Activated T-helper 1 cell treated with anti-CD3 and anti-CD28 coated beads, Interleukin-12 subunit alpha, Interleukin-12 subunit beta, Interleukin-2, Interleukin-4 antibody, amounts not matched to agents 30 ng/mL and 10 ng/mL and 1 ng/mL, durations not matched to agents 14 hours and 24 hours and 36 hours (primary cell): ENCODE data around the gene CD2BP2. TPM values are rescaled to one million over a fixed set of nuclear protein-coding genes. Genes with fewer than 3 reads are reported as not detected.

Source experiments
- DNase-seq: peaks from one replicate; pipeline ENCODE4 v3.0.0; 2021; ENCODE audit warnings: low spot score
- H3K27ac Mint-ChIP-seq: one replicate; pipeline ENCODE4 v1.8.0; 2021; ENCODE audit warnings: mild to moderate bottlenecking, mixed read lengths
- H3K27me3 Mint-ChIP-seq: one replicate; pipeline ENCODE4 v1.8.0; 2022; ENCODE audit warnings: mild to moderate bottlenecking, moderate library complexity, mixed read lengths; ENCODE audit not compliant: insufficient read depth
- H3K36me3 Mint-ChIP-seq: one replicate; pipeline ENCODE4 v1.8.0; 2021; ENCODE audit warnings: low read depth, mixed read lengths
- H3K4me1 Mint-ChIP-seq: one replicate; pipeline ENCODE4 v1.8.0; 2021; ENCODE audit warnings: low read depth, mixed read lengths
- H3K4me3 Mint-ChIP-seq: one replicate; pipeline ENCODE4 v1.8.0; 2021; ENCODE audit warnings: mild to moderate bottlenecking, moderate library complexity, mixed read lengths
- H3K9me3 Mint-ChIP-seq: one replicate; pipeline ENCODE4 v1.8.0; 2021; ENCODE audit warnings: mixed read lengths
- intact Hi-C: fragments of 100-400 bp; cut with micrococcal nuclease; formaldehyde crosslinking; loops from one replicate; pipeline ENCODE4 v1.15.1; 2024
- total RNA-seq: library from RNA; stranded (reverse); gene quantifications from 2 replicates; pipeline ENCODE4 v1.2.3, GENCODE V29; 2022

The CD2BP2 gene
- total RNA-seq, 1 donor from 2014 or later = 100 TPM

- no peak for DNase-seq
- intact Hi-C loops = loop anchor here (5.0 to 10.0 kb wide), 2 partner anchors 381 to 569 kb away; partner anchors contain the start of genes HIRIP3, INO80E and MAZ
- Mint-ChIP-seq H3K27ac (no peak overlapping the region), H3K36me3 (peaks cover 17% of the 10 kb centered on the region), H3K4me1 (peaks cover 47% of the 10 kb centered on the region), H3K4me3 (no peak overlapping the region), H3K9me3 (no peaks in the 10 kb centered on the region), H3K27me3 (peaks cover 2% of the 10 kb centered on the region)
These were observed 20.8 kb upstream of the CD2BP2 start for GRCh38 chr16:30375864-30376263.

- H3K27me3 Mint-ChIP-seq = peaks cover 2% of the 10 kb centered on the region
- H3K4me1 Mint-ChIP-seq = peaks cover 33% of the 10 kb centered on the region
- H3K27ac Mint-ChIP-seq = no peak within 1 kb of the TSS
- H3K36me3 Mint-ChIP-seq = peaks cover 9% of the 10 kb centered on the region
- DNase-seq = no peak
- intact Hi-C loops = loop anchor here (10.0 kb wide), 1 partner anchor 380 kb away; the partner anchor contains the start of genes HIRIP3 and INO80E
- no peaks in the 10 kb centered on the region for H3K9me3 Mint-ChIP-seq
- H3K4me3 Mint-ChIP-seq = peak within 1 kb of the TSS; percentile 30
These were observed 19.4 kb upstream of the CD2BP2 start, which contains the start of gene MYL11 for GRCh38 chr16:30374538-30374937. MYL11 (plus strand) TSS chr16:30374802; CDS start chr16:30374858, 56 bp downstream.

- intact Hi-C loops = loop anchor here (10.0 kb wide), 1 partner anchor 378 kb away; the partner anchor contains the start of genes HIRIP3 and INO80E
- no peaks in the 10 kb centered on the region for H3K9me3 Mint-ChIP-seq
- no peak overlapping the region for H3K4me3 Mint-ChIP-seq
- no peak overlapping the region for H3K27ac Mint-ChIP-seq
- H3K4me1 Mint-ChIP-seq = peaks cover 33% of the 10 kb centered on the region
- H3K27me3 Mint-ChIP-seq = peaks cover 2% of the 10 kb centered on the region
- peaks cover 3% of the 10 kb centered on the region for H3K36me3 Mint-ChIP-seq
- no peak for DNase-seq
These were observed 17.6 kb upstream of the CD2BP2 start for GRCh38 chr16:30372725-30373124.

GRCh38 chr16:30372038-30372712 lies 17.1 kb upstream of the CD2BP2 start:
- peak overlapping the region; percentile 89 for H3K27ac Mint-ChIP-seq
- no peak for DNase-seq

GRCh38 chr16:30371248-30371816 lies 16.2 kb upstream of the CD2BP2 start:
- H3K36me3 Mint-ChIP-seq = peaks cover 12% of the 10 kb centered on the region
- no peaks in the 10 kb centered on the region for H3K9me3 Mint-ChIP-seq
- no peak for DNase-seq
- peaks cover 37% of the 10 kb centered on the region for H3K4me1 Mint-ChIP-seq
- H3K27me3 Mint-ChIP-seq = no peaks in the 10 kb centered on the region
- intact Hi-C loops = loop anchor here (1.0 to 10.0 kb wide), 4 partner anchors 37 to 552 kb away; partner anchors contain the start of genes FBXL19, HIRIP3, INO80E and PRR14
- H3K27ac Mint-ChIP-seq = peak overlapping the region; percentile 89
- H3K4me3 Mint-ChIP-seq = peak overlapping the region; percentile 81

More at GRCh38 chr16:30372038-30372712, 17.1 kb upstream of the CD2BP2 start:
- Mint-ChIP-seq H3K36me3 (peaks cover 6% of the 10 kb centered on the region), H3K9me3 (no peaks in the 10 kb centered on the region), H3K27me3 (peaks cover 1% of the 10 kb centered on the region), H3K4me1 (peaks cover 33% of the 10 kb centered on the region), H3K4me3 (peak overlapping the region; percentile 81)
- intact Hi-C loops = loop anchor here (10.0 kb wide), 1 partner anchor 377 kb away; the partner anchor contains the start of genes HIRIP3 and INO80E

- Mint-ChIP-seq H3K27me3 (no peaks in the 10 kb centered on the region), H3K27ac (peak within 1 kb of the TSS; percentile 89), H3K36me3 (peaks cover 14% of the 10 kb centered on the region), H3K4me1 (peaks cover 41% of the 10 kb centered on the region), H3K9me3 (no peaks in the 10 kb centered on the region), H3K4me3 (peak within 1 kb of the TSS; percentile 94)
- peak; percentile 99 for DNase-seq
- intact Hi-C loops = loop anchor here (1.0 to 10.0 kb wide), 11 partner anchors 8 to 553 kb away; partner anchors contain the start of genes CD2BP2, FBRS, FBXL19 and HIRIP3
These were observed 15.5 kb upstream of the CD2BP2 start, which contains the start of gene TBC1D10B for GRCh38 chr16:30370456-30371247. TBC1D10B (minus strand) TSS chr16:30370494; CDS start chr16:30370183, 311 bp downstream.

- intact Hi-C loops = loop anchor here (1.0 to 10.0 kb wide), 10 partner anchors 8 to 375 kb away; partner anchors contain the start of genes CD2BP2, FBRS, HIRIP3 and INO80E
- Mint-ChIP-seq H3K4me3 (peak overlapping the region; percentile 81), H3K27ac (no peak overlapping the region), H3K36me3 (peaks cover 20% of the 10 kb centered on the region), H3K27me3 (no peaks in the 10 kb centered on the region), H3K4me1 (peaks cover 47% of the 10 kb centered on the region), H3K9me3 (no peaks in the 10 kb centered on the region)
- DNase-seq = no peak
These were observed 14.9 kb upstream of the CD2BP2 start for GRCh38 chr16:30369938-30370455.

GRCh38 chr16:30369091-30369937 lies 14.2 kb upstream of the CD2BP2 start:
- Mint-ChIP-seq H3K36me3 (peaks cover 24% of the 10 kb centered on the region), H3K4me1 (peaks cover 52% of the 10 kb centered on the region), H3K9me3 (no peaks in the 10 kb centered on the region), H3K4me3 (peak overlapping the region; percentile 94), H3K27ac (peak overlapping the region; percentile 79), H3K27me3 (no peaks in the 10 kb centered on the region)
- intact Hi-C loops = no loop called here
- DNase-seq = no peak

GRCh38 chr16:30368792-30369090 lies 13.6 kb upstream of the CD2BP2 start:
- peak overlapping the region; percentile 79 for H3K27ac Mint-ChIP-seq
- H3K4me3 Mint-ChIP-seq = peak overlapping the region; percentile 94
- DNase-seq = no peak
- peaks cover 24% of the 10 kb centered on the region for H3K36me3 Mint-ChIP-seq
- no peaks in the 10 kb centered on the region for H3K9me3 Mint-ChIP-seq
- peaks cover 53% of the 10 kb centered on the region for H3K4me1 Mint-ChIP-seq
- H3K27me3 Mint-ChIP-seq = no peaks in the 10 kb centered on the region
- intact Hi-C loops = no loop called here

- no peaks in the 10 kb centered on the region for H3K9me3 Mint-ChIP-seq
- H3K36me3 Mint-ChIP-seq = peaks cover 25% of the 10 kb centered on the region
- H3K4me3 Mint-ChIP-seq = peak overlapping the region; percentile 94
- DNase-seq = no peak
- H3K4me1 Mint-ChIP-seq = peaks cover 53% of the 10 kb centered on the region
- peak overlapping the region; percentile 79 for H3K27ac Mint-ChIP-seq
- H3K27me3 Mint-ChIP-seq = no peaks in the 10 kb centered on the region
- intact Hi-C loops = no loop called here
These were observed 13.1 kb upstream of the CD2BP2 start for GRCh38 chr16:30368122-30368791.

- Mint-ChIP-seq H3K4me3 (peak overlapping the region; percentile 94), H3K27me3 (no peaks in the 10 kb centered on the region), H3K36me3 (peaks cover 29% of the 10 kb centered on the region), H3K9me3 (no peaks in the 10 kb centered on the region), H3K4me1 (peaks cover 53% of the 10 kb centered on the region), H3K27ac (peak overlapping the region; percentile 79)
- DNase-seq = no peak
- intact Hi-C loops = no loop called here
These were observed 12.4 kb upstream of the CD2BP2 start for GRCh38 chr16:30367349-30368009.
